ENCODE measurements around the gene ADAMTS17.

DNA sequence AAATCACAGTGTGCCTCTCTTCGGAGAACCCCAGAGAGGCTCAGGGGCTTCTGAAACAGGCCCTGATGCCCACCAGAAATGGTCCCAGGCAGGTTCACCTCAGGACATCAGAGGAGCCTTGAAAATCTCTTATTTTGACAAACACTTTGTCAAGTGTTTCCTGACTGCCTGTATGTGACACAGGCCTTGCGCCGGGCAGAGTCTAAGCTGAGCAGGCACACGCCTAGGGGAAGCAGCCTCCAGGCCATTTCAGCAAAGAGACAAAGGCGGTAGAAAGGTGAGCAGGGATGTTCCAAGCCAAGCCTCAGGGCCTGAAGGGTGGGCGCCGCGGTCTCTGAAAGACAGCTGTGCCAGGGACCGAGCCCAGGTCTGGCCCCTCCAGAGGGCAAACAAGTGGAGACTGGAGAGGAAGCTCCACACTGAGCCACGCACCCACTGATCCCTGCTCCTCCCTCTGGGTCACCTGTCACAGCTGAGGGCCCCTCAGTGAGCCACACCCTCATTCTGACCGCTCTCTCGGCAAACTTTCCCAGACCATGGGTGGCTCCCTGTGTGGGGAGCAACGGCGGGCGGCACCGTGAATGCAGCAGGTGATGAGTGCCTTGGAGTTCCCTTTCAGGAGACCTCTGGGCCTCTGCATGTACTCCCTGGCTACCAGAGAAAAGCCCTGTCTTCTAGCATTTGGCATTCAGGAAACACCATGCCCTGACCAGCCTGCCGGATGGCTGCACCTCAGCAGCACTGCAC lies 136.1 kb downstream of the ADAMTS17 start:
- no peak for TF ChIP-seq EZH2 (IDR thresholded peaks at IDR 0.05; ENCODE audit: borderline replicate concordance, low read depth, low read length, severe bottlenecking)
- TF ChIP-seq, protein P1, sequence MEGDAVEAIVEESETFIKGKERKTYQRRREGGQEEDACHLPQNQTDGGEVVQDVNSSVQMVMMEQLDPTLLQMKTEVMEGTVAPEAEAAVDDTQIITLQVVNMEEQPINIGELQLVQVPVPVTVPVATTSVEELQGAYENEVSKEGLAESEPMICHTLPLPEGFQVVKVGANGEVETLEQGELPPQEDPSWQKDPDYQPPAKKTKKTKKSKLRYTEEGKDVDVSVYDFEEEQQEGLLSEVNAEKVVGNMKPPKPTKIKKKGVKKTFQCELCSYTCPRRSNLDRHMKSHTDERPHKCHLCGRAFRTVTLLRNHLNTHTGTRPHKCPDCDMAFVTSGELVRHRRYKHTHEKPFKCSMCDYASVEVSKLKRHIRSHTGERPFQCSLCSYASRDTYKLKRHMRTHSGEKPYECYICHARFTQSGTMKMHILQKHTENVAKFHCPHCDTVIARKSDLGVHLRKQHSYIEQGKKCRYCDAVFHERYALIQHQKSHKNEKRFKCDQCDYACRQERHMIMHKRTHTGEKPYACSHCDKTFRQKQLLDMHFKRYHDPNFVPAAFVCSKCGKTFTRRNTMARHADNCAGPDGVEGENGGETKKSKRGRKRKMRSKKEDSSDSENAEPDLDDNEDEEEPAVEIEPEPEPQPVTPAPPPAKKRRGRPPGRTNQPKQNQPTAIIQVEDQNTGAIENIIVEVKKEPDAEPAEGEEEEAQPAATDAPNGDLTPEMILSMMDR (IDR thresholded peaks at IDR 0.05; ENCODE audit: borderline replicate concordance, extremely low read depth, low read length, poor library complexity, severe bottlenecking), result no peak
